MM.1S (cell line): ENCODE results near the gene LCE7A.

ENCODE experiments used
- DNase-seq: peaks from one replicate; pipeline ENCODE4 v3.0.0-alpha.2; 2015
- H2AFZ ChIP-seq: fragments of 300-600 bp; sonication (generic); 2 replicates; pipeline ENCODE4 v1.6.0; 2016; ENCODE audit warnings: antibody characterized with exemption, low read length
- H3F3A ChIP-seq: fragments of 300-600 bp; sonication (generic); 2 replicates; pipeline ENCODE4 v1.6.1; 2016; ENCODE audit warnings: mild to moderate bottlenecking, antibody characterized with exemption, low read length, moderate library complexity, mixed read lengths; ENCODE audit not compliant: insufficient read depth
- H3K27ac ChIP-seq: fragments of 300-600 bp; sonication (generic); 2 replicates; pipeline ENCODE4 v1.5.1; 2016; ENCODE audit warnings: mild to moderate bottlenecking, low read length
- H3K27me3 ChIP-seq: fragments of 300-600 bp; sonication (generic); replicated peaks from 2 replicates; pipeline ENCODE4 v1.6.0; 2016; ENCODE audit warnings: low read length; ENCODE audit not compliant: insufficient read depth
- H3K36me3 ChIP-seq: fragments of 300-600 bp; sonication (generic); replicated peaks from 2 replicates; pipeline ENCODE4 v1.6.1; 2016; ENCODE audit warnings: mild to moderate bottlenecking, low read length, mixed read lengths; ENCODE audit not compliant: insufficient read depth
- H3K4me1 ChIP-seq: fragments of 300-600 bp; sonication (generic); 2 replicates; pipeline ENCODE4 v1.6.1; 2016; ENCODE audit warnings: low read length, mixed read lengths
- H3K4me2 ChIP-seq: fragments of 300-600 bp; sonication (generic); 2 replicates; pipeline ENCODE4 v1.6.0; 2016; ENCODE audit warnings: low read depth, low read length
- H3K4me3 ChIP-seq: fragments of 300-600 bp; sonication (generic); 2 replicates; pipeline ENCODE4 v1.5.1; 2016; ENCODE audit warnings: low read length, mixed read lengths
- H3K79me2 ChIP-seq: fragments of 300-600 bp; sonication (generic); 2 replicates; pipeline ENCODE4 v1.6.1; 2016; ENCODE audit warnings: mixed run types, low read length, mixed read lengths
- H3K9ac ChIP-seq: fragments of 300-600 bp; sonication (generic); 2 replicates; pipeline ENCODE4 v1.6.1; 2016; ENCODE audit warnings: low read length, mixed read lengths
- H3K9me2 ChIP-seq: fragments of 300-600 bp; sonication (generic); replicated peaks from 2 replicates; pipeline ENCODE4 v1.6.1; 2016; ENCODE audit warnings: mild to moderate bottlenecking, low read length, mixed read lengths; ENCODE audit not compliant: insufficient read depth
- H3K9me3 ChIP-seq: fragments of 300-600 bp; sonication (generic); replicated peaks from 2 replicates; pipeline ENCODE4 v1.6.1; 2016; ENCODE audit warnings: mild to moderate bottlenecking, low read length, mixed read lengths; ENCODE audit not compliant: insufficient read depth
- H4K20me1 ChIP-seq: fragments of 300-600 bp; sonication (generic); 2 replicates; pipeline ENCODE4 v1.6.1; 2016; ENCODE audit warnings: mild to moderate bottlenecking, low read length, moderate library complexity, mixed read lengths; ENCODE audit not compliant: insufficient read depth
- CTCF ChIP-seq: fragments of 300-600 bp; sonication (generic); IDR thresholded peaks from 2 replicates; pipeline ENCODE4 v1.5.1; 2016; ENCODE audit warnings: antibody characterized with exemption, low read length, mixed read lengths
- EZH2 ChIP-seq: fragments of 300-600 bp; sonication (generic); optimal IDR thresholded peaks from 2 replicates; pipeline ENCODE3; 2017; ENCODE audit warnings: low read depth, mild to moderate bottlenecking, antibody characterized with exemption, low read length, mixed read lengths
- EZH2phosphoT487 ChIP-seq: fragments of 300-600 bp; sonication (generic); IDR thresholded peaks from 2 replicates; pipeline ENCODE4 v1.6.1; 2018; ENCODE audit warnings: antibody characterized with exemption, low read length

LCE7A gene

GRCh38 chr1:152907686-152908601 is 48.1 kb downstream of the LCE7A start, which contains the start of gene IVL:
Gene IVL, plus strand, starts transcription at chr1:152908546. Its CDS starts 1,252 bp downstream, at chr1:152909798.
- Histone ChIP-seq H3K4me3 (no peak within 1 kb of the TSS), H3F3A (no peaks in the 10 kb centered on the region), H3K79me2 (no peaks in the 10 kb centered on the region), H3K9me2 (no peaks in the 10 kb centered on the region), H3K27me3 (no peaks in the 10 kb centered on the region), H3K4me2 (no peak within 1 kb of the TSS), H3K9ac (no peak within 1 kb of the TSS), H3K4me1 (no peaks in the 10 kb centered on the region), H2AFZ (no peak within 1 kb of the TSS), H3K27ac (no peak within 1 kb of the TSS), H3K36me3 (no peaks in the 10 kb centered on the region), H4K20me1 (no peaks in the 10 kb centered on the region), H3K9me3 (no peaks in the 10 kb centered on the region)
- DNase-seq = no peak
- TF ChIP-seq CTCF (no peak), EZH2phosphoT487 (no peak), EZH2 (no peak)

- Histone ChIP-seq H4K20me1 (no peaks in the 10 kb centered on the region), H3K9me2 (no peaks in the 10 kb centered on the region), H3K4me1 (no peaks in the 10 kb centered on the region), H3K27me3 (no peaks in the 10 kb centered on the region), H3K9me3 (no peaks in the 10 kb centered on the region), H3F3A (no peaks in the 10 kb centered on the region), H3K36me3 (no peaks in the 10 kb centered on the region), H3K4me2 (no peak overlapping the region), H3K27ac (no peak overlapping the region), H3K4me3 (no peak overlapping the region), H3K79me2 (no peaks in the 10 kb centered on the region), H2AFZ (no peak overlapping the region), H3K9ac (no peak overlapping the region)
- TF ChIP-seq EZH2phosphoT487 (no peak), EZH2 (no peak), CTCF (no peak)
- no peak for DNase-seq
Measured at GRCh38 chr1:152909206-152909605, 49.4 kb downstream of the LCE7A start.
